Liver (tissue), 9 donors: ENCODE results near the gene ALK. TPM values are rescaled to one million over a fixed set of nuclear protein-coding genes. Genes with fewer than 3 reads are reported as not detected.

Experiments used
- DNase-seq: peaks from one replicate; pipeline ENCODE4 v3.0.0-alpha.2; 2017; ENCODE audit warnings: low spot score
- H3K27ac ChIP-seq, 2 donors: one replicate each; pipeline ENCODE4 v1.7.0; 2013; ENCODE audit warnings: inconsistent platforms in 2 of 2, low read length in 2 of 2, control low read depth in 1 of 2, low read depth in 1 of 2, mild to moderate bottlenecking in 1 of 2
- H3K27me3 ChIP-seq, 4 donors: one replicate each; pipeline versions ENCODE4 v1.6.1 to v1.7.0; 2013; ENCODE audit warnings: low read length in 3 of 4, inconsistent platforms in 1 of 4, mild to moderate bottlenecking in 1 of 4, moderate library complexity in 1 of 4; ENCODE audit not compliant: control insufficient read depth in 4 of 4, insufficient read depth in 4 of 4
- H3K36me3 ChIP-seq, 4 donors: one replicate each; pipeline versions ENCODE4 v1.6.1 to v1.7.0; 2013; ENCODE audit warnings: low read length in 3 of 4, mild to moderate bottlenecking in 3 of 4, low read depth in 1 of 4, moderate library complexity in 1 of 4; ENCODE audit not compliant: control insufficient read depth in 4 of 4, insufficient read depth in 3 of 4
- H3K4me1 ChIP-seq, 4 donors: one replicate each; pipeline versions ENCODE4 v1.6.1 to v1.7.0; 2013; ENCODE audit warnings: low read length in 3 of 4, mild to moderate bottlenecking in 3 of 4, moderate library complexity in 1 of 4; ENCODE audit not compliant: control insufficient read depth in 4 of 4, insufficient read depth in 4 of 4
- H3K4me3 ChIP-seq, 3 donors: one replicate each; pipeline versions ENCODE4 v1.6.1 to v1.7.0; 2013; ENCODE audit warnings: low read length in 3 of 3, control low read depth in 1 of 3, low read depth in 1 of 3, mild to moderate bottlenecking in 1 of 3
- H3K9ac ChIP-seq, 2 donors: one replicate each; pipeline ENCODE4 v1.7.0; 2013; ENCODE audit warnings: low read length in 2 of 2, mild to moderate bottlenecking in 2 of 2, moderate library complexity in 2 of 2, control low read depth in 1 of 2, low read depth in 1 of 2
- H3K9me3 ChIP-seq, 4 donors: one replicate each; pipeline versions ENCODE4 v1.6.1 to v1.7.0; 2013; ENCODE audit warnings: low read length in 3 of 4; ENCODE audit not compliant: control insufficient read depth in 4 of 4
- EGR1 ChIP-seq, 2 donors: IDR thresholded peaks; 2 replicates each; pipeline ENCODE4 v1.6.1; 2016 to 2018; ENCODE audit warnings: antibody characterized with exemption in 2 of 2, low read depth in 2 of 2
- FOXA1 ChIP-seq: IDR thresholded peaks from 2 replicates; pipeline ENCODE4 v1.6.1; 2016; ENCODE audit warnings: antibody characterized with exemption
- FOXA2 ChIP-seq: IDR thresholded peaks from 2 replicates; pipeline ENCODE4 v1.6.1; 2016; ENCODE audit warnings: antibody characterized with exemption
- GABPA ChIP-seq, 2 donors: IDR thresholded peaks in 1 of 2; conservative IDR thresholded peaks in 1 of 2; 2 replicates each; pipeline ENCODE4 v1.6.1; 2016; ENCODE audit warnings: antibody characterized with exemption in 2 of 2, mild to moderate bottlenecking in 1 of 2, moderate library complexity in 1 of 2
- HNF4A ChIP-seq, 2 donors: conservative IDR thresholded peaks; 2 replicates each; pipeline ENCODE4 v1.6.1; 2016; ENCODE audit warnings: antibody characterized with exemption in 2 of 2, mild to moderate bottlenecking in 2 of 2
- HNF4G ChIP-seq: IDR thresholded peaks from 2 replicates; pipeline ENCODE4 v1.6.1; 2016; ENCODE audit warnings: antibody characterized with exemption
- JUND ChIP-seq, 2 donors: IDR thresholded peaks; 2 replicates each; pipeline ENCODE4 v1.6.1; 2016; ENCODE audit warnings: antibody characterized with exemption in 2 of 2
- NR2F2 ChIP-seq: IDR thresholded peaks from 2 replicates; pipeline ENCODE4 v1.6.1; 2016; ENCODE audit warnings: antibody characterized with exemption
- RAD21 ChIP-seq, 2 donors: IDR thresholded peaks; 2 replicates each; pipeline ENCODE4 v1.6.1; 2016; ENCODE audit warnings: antibody characterized with exemption in 2 of 2, mild to moderate bottlenecking in 2 of 2
- RXRA ChIP-seq, 2 donors: IDR thresholded peaks; 2 replicates each; pipeline ENCODE4 v1.6.1; 2017 to 2018; ENCODE audit warnings: antibody characterized with exemption in 2 of 2, mild to moderate bottlenecking in 1 of 2
- SP1 ChIP-seq: IDR thresholded peaks from 2 replicates; pipeline ENCODE4 v1.6.1; 2018; ENCODE audit warnings: antibody characterized with exemption, mild to moderate bottlenecking
- TAF1 ChIP-seq: conservative IDR thresholded peaks from 2 replicates; pipeline ENCODE4 v1.6.1; 2016; ENCODE audit warnings: antibody characterized with exemption, mild to moderate bottlenecking
- YY1 ChIP-seq: IDR thresholded peaks from 2 replicates; pipeline ENCODE4 v1.6.1; 2016; ENCODE audit warnings: antibody characterized with exemption, mild to moderate bottlenecking
- WGBS: extraction: QIAGEN DNeasy Blood & Tissue Kit; methylation state at CpG from one replicate; pipeline ENCODE4 v1.1.7; 2013; 5-methylcytosine and 5-hydroxymethylcytosine counted together
- polyA plus RNA-seq, 2 donors: library from polyadenylated mRNA; stranded (reverse) in 1 of 2; unstranded in 1 of 2; fragments of 200-250 nt in 1 of 2; fragments of >200 nt in 1 of 2; fragmentation: Nextera tagmentation in 1 of 2; extraction: Ambion mirVana in 1 of 2; gene quantifications; one replicate each; pipeline versions ENCODE4 v1.2.1 to v1.2.3, GENCODE V29; 2013 to 2015
- total RNA-seq, 2 donors: library from RNA; depleted of rRNA; stranded (reverse); fragments of >200 nt; gene quantifications; one replicate each; pipeline ENCODE4 v1.2.3, GENCODE V29; 2014
- TF ChIP-seq, protein P1 (sequence below): IDR thresholded peaks from 2 replicates; pipeline ENCODE4 v1.6.1; 2016; ENCODE audit warnings: antibody characterized with exemption, mild to moderate bottlenecking
- TF ChIP-seq, protein P2 (sequence below): IDR thresholded peaks from 2 replicates; pipeline ENCODE4 v1.6.1; 2016; ENCODE audit warnings: antibody characterized with exemption
- TF ChIP-seq, protein P3 (sequence below): IDR thresholded peaks from 2 replicates; pipeline ENCODE4 v1.6.1; 2016; ENCODE audit warnings: antibody characterized with exemption
- donor health status: healthy.
- donor health status: healthy.
- donor health status: healthy.
- donor health status: healthy.
- donor health status: healthy.

ALK gene
- total and polyA plus RNA-seq, 4 donors = under 0.01 TPM; not detected in 3

DNA sequence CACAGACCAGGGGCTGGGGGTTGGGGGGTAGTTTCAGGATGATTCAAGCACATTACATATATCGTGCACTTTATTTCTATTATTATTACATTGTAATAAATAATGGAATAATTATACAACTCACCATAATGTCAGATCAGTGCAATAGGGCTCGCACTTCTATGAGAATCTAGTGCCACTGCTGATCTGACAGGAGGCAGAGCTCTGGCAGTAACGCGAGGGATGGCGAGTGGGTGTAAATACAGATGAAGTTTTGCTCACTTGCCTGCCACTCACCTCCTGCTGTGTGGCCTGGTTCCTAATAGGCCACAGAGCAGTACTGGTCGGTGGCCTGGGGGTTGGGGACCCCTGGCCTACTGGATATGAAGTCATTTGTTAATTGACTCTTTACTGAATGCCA lies 615.6 kb downstream of the ALK start (continued):
- TF ChIP-seq, protein P1, sequence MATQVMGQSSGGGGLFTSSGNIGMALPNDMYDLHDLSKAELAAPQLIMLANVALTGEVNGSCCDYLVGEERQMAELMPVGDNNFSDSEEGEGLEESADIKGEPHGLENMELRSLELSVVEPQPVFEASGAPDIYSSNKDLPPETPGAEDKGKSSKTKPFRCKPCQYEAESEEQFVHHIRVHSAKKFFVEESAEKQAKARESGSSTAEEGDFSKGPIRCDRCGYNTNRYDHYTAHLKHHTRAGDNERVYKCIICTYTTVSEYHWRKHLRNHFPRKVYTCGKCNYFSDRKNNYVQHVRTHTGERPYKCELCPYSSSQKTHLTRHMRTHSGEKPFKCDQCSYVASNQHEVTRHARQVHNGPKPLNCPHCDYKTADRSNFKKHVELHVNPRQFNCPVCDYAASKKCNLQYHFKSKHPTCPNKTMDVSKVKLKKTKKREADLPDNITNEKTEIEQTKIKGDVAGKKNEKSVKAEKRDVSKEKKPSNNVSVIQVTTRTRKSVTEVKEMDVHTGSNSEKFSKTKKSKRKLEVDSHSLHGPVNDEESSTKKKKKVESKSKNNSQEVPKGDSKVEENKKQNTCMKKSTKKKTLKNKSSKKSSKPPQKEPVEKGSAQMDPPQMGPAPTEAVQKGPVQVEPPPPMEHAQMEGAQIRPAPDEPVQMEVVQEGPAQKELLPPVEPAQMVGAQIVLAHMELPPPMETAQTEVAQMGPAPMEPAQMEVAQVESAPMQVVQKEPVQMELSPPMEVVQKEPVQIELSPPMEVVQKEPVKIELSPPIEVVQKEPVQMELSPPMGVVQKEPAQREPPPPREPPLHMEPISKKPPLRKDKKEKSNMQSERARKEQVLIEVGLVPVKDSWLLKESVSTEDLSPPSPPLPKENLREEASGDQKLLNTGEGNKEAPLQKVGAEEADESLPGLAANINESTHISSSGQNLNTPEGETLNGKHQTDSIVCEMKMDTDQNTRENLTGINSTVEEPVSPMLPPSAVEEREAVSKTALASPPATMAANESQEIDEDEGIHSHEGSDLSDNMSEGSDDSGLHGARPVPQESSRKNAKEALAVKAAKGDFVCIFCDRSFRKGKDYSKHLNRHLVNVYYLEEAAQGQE = no peak
- TF ChIP-seq HNF4A (conservative IDR thresholded peaks at IDR 0.05) (no peak), JUND (IDR thresholded peaks at IDR 0.05) (no peak), TAF1 (no peak), FOXA1 (no peak), FOXA2 (no peak), NR2F2 (no peak)

DNA sequence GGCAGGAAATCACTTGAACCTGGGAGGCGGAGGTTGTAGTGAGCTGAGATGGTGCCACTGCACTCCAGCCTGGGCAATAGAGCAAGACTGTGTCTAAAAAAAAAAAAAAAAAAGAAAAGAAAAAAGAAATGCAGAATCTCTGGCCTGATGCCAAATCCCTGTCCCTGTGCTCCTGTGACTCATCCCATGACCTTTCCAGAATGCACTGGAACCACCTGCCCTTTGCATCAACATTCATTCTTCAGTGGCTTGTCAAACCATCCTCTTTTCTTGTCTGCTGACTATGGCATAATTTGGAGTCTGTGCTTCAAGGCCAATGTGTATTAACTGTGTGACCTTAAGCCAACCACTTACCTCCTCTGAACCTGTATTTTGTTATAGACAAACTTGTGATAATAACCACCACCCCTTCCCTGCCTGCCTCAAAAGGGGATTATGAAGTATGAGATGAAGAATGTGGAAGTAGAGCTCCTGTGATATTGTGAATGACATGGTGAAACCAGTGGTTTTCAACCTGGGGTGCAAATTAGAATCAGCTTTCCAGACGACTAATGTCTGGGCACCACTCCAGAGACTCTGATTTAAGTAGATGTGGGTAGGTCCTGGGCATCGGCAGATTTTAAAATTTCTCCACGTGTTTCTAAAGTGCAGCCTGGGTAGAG lies 616.9 kb downstream of the ALK start:
- Histone ChIP-seq H3K4me1 (no peaks in the 10 kb centered on the region), H3K4me3 (no peak overlapping the region), H3K36me3 (no peaks in the 10 kb centered on the region), H3K27ac (no peak overlapping the region), H3K9ac (no peak overlapping the region), H3K27me3 (peaks cover 0 to 7% (median 0%) of the 10 kb centered on the region in 4 donors), H3K9me3 (no peaks in the 10 kb centered on the region)
- DNase-seq = no peak
- 73% methylated on average over 4 of the region's 4 CpGs for WGBS
- TF ChIP-seq FOXA1 (no peak), FOXA2 (no peak), RAD21 (IDR thresholded peaks at IDR 0.05) (no peak), HNF4G (no peak), EGR1 (IDR thresholded peaks at IDR 0.05; ENCODE audit: low read depth in 2 of 2) (no peak), GABPA (IDR thresholded peaks at IDR 0.05 in 1 of 2, conservative IDR thresholded peaks at IDR 0.05 in 1 of 2) (no peak), TAF1 (no peak), RXRA (IDR thresholded peaks at IDR 0.05) (no peak), HNF4A (conservative IDR thresholded peaks at IDR 0.05) (no peak), JUND (IDR thresholded peaks at IDR 0.05) (no peak), SP1 (no peak), YY1 (no peak), NR2F2 (no peak)
- TF ChIP-seq, protein P2, sequence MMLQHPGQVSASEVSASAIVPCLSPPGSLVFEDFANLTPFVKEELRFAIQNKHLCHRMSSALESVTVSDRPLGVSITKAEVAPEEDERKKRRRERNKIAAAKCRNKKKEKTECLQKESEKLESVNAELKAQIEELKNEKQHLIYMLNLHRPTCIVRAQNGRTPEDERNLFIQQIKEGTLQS = no peak
- TF ChIP-seq, protein P1 = no peak
- TF ChIP-seq, protein P3, sequence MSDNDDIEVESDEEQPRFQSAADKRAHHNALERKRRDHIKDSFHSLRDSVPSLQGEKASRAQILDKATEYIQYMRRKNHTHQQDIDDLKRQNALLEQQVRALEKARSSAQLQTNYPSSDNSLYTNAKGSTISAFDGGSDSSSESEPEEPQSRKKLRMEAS = no peak
